ENCODE results near the gene RAPGEF5.

RAPGEF5 gene

GRCh38 chr7:22182149-22182548 lies 174.8 kb downstream of the RAPGEF5 start:
- DNase-seq, result no peak

GRCh38 chr7:22181663-22182062 lies 175.3 kb downstream of the RAPGEF5 start:
- no peak for DNase-seq

GRCh38 chr7:22179442-22179879 lies 177.5 kb downstream of the RAPGEF5 start:
- DNase-seq, result no peak

- DNase-seq, result no peak
These were observed 178.2 kb downstream of the RAPGEF5 start for GRCh38 chr7:22178735-22179134.

- no peak for DNase-seq
These were observed 180.1 kb downstream of the RAPGEF5 start for GRCh38 chr7:22176791-22177412.

GRCh38 chr7:22174574-22174953 lies 182.4 kb downstream of the RAPGEF5 start:
- DNase-seq, result no peak

GRCh38 chr7:22173685-22174573 lies 183.0 kb downstream of the RAPGEF5 start:
- no peak for DNase-seq

- no peak for DNase-seq
These were observed 188.8 kb downstream of the RAPGEF5 start for GRCh38 chr7:22168129-22168634.

GRCh38 chr7:22167482-22167881 lies 189.5 kb downstream of the RAPGEF5 start:
- DNase-seq, result no peak

GRCh38 chr7:22166928-22167327 lies 190.0 kb downstream of the RAPGEF5 start:
- no peak for DNase-seq

GRCh38 chr7:22159341-22159740 lies 197.6 kb downstream of the RAPGEF5 start:
- no peak for DNase-seq

- no peak for DNase-seq
These were observed 199.4 kb downstream of the RAPGEF5 start for GRCh38 chr7:22157552-22157951.

- DNase-seq, result no peak
These were observed 200.7 kb downstream of the RAPGEF5 start for GRCh38 chr7:22156205-22156604.

- no peak for DNase-seq
These were observed 202.8 kb downstream of the RAPGEF5 start for GRCh38 chr7:22154143-22154529.

GRCh38 chr7:22153432-22154142 lies 203.4 kb downstream of the RAPGEF5 start:
- no peak for DNase-seq

- no peak for DNase-seq
These were observed 204.3 kb downstream of the RAPGEF5 start for GRCh38 chr7:22152690-22153089.

GRCh38 chr7:22151901-22152300 lies 205.1 kb downstream of the RAPGEF5 start:
- no peak for DNase-seq

GRCh38 chr7:22150221-22150620 lies 206.7 kb downstream of the RAPGEF5 start:
- DNase-seq, result no peak

GRCh38 chr7:22147868-22148267 lies 209.1 kb downstream of the RAPGEF5 start:
- no peak for DNase-seq

- no peak for DNase-seq
These were observed 209.9 kb downstream of the RAPGEF5 start for GRCh38 chr7:22146961-22147512.

GRCh38 chr7:22144950-22145349 lies 212.0 kb downstream of the RAPGEF5 start:
- no peak for DNase-seq

GRCh38 chr7:22143491-22143890 lies 213.5 kb downstream of the RAPGEF5 start:
- no peak for DNase-seq

- no peak for DNase-seq
These were observed 214.4 kb downstream of the RAPGEF5 start for GRCh38 chr7:22142572-22142971.

All from activated T-cell treated with anti-CD3 and anti-CD28 coated beads for 4 hours (primary cell).